Neural cell (in vitro differentiated cells): ENCODE data around the gene AGRN. TPM values are rescaled to one million over a fixed set of nuclear protein-coding genes. Genes with fewer than 3 reads are reported as not detected.

ENCODE experiments used
- H2AFZ ChIP-seq: fragments of 200-600, 300-800 bp; sonication (generic), shearing (Covaris generic); 2 replicates; pipeline ENCODE4 v1.6.0; 2014; ENCODE audit warnings: low read depth, mild to moderate bottlenecking, antibody characterized with exemption, low read length, moderate library complexity
- H3F3A ChIP-seq: fragments of 200-600 bp; shearing (Covaris generic); 2 replicates; pipeline ENCODE4 v1.6.1; 2016; ENCODE audit warnings: mild to moderate bottlenecking, moderate library complexity, mixed read lengths, antibody characterized with exemption, low read length; ENCODE audit not compliant: insufficient read depth, poor library complexity, severe bottlenecking
- H3K27ac ChIP-seq: fragments of 200-600, 300-800 bp; sonication (generic), shearing (Covaris generic); 2 replicates; pipeline ENCODE4 v1.5.1; 2014; ENCODE audit warnings: mild to moderate bottlenecking, low read length, moderate library complexity
- H3K27me3 ChIP-seq: fragments of 300-800, 200-600 bp; sonication (generic), shearing (Covaris generic); 2 replicates; pipeline ENCODE4 v1.6.0; 2014; ENCODE audit warnings: mild to moderate bottlenecking, low read depth, low read length, moderate library complexity; ENCODE audit not compliant: insufficient read depth
- H3K36me3 ChIP-seq: fragments of 300-800, 200-600 bp; sonication (generic), shearing (Covaris generic); 2 replicates; pipeline ENCODE4 v1.5.1; 2014; ENCODE audit warnings: mild to moderate bottlenecking, antibody characterized with exemption, low read length, moderate library complexity; ENCODE audit not compliant: insufficient read depth
- H3K4me2 ChIP-seq: fragments of 300-800, 200-600 bp; sonication (generic), shearing (Covaris generic); 2 replicates; pipeline ENCODE4 v1.6.0; 2014; ENCODE audit warnings: mild to moderate bottlenecking, low read length
- H3K4me3 ChIP-seq: fragments of 300-800, 200-600 bp; sonication (generic), shearing (Covaris generic); 2 replicates; pipeline ENCODE4 v1.5.1; 2014; ENCODE audit warnings: mild to moderate bottlenecking, low read length, moderate library complexity
- H3K79me2 ChIP-seq: fragments of 200-600 bp; shearing (Covaris generic); replicated peaks from 2 replicates; pipeline ENCODE4 v1.6.0; 2014; ENCODE audit warnings: mild to moderate bottlenecking, low read length, moderate library complexity; ENCODE audit not compliant: insufficient read depth
- H3K9ac ChIP-seq: fragments of 300-800, 200-600 bp; sonication (generic), shearing (Covaris generic); 2 replicates; pipeline ENCODE4 v1.6.1; 2016; ENCODE audit warnings: mild to moderate bottlenecking, low read length, mixed read lengths
- H3K9me2 ChIP-seq: fragments of 200-600 bp; shearing (Covaris generic); 2 replicates; pipeline ENCODE4 v1.6.1; 2016; ENCODE audit warnings: mild to moderate bottlenecking, low read length, mixed read lengths; ENCODE audit not compliant: insufficient read depth
- H3K9me3 ChIP-seq: fragments of 200-600, 300-800 bp; sonication (generic), shearing (Covaris generic); 2 replicates; pipeline ENCODE4 v1.6.1; 2016; ENCODE audit warnings: mild to moderate bottlenecking, mixed run types, low read length, moderate library complexity, mixed read lengths
- H4K20me1 ChIP-seq: fragments of 200-600 bp; shearing (Covaris generic); 2 replicates; pipeline ENCODE4 v1.6.1; 2016; ENCODE audit warnings: mild to moderate bottlenecking, mixed run types; ENCODE audit not compliant: insufficient read depth
- EP300 ChIP-seq: fragments of 450-650 bp; conservative IDR thresholded peaks from 2 replicates; pipeline ENCODE4 v1.6.1; 2014; ENCODE audit warnings: antibody characterized with exemption, mild to moderate bottlenecking, moderate library complexity; ENCODE audit not compliant: poor library complexity, severe bottlenecking
- EZH2 ChIP-seq: fragments of 200-600, 300-800 bp; shearing (Covaris generic), sonication (generic); IDR thresholded peaks from 2 replicates; pipeline ENCODE4 v1.6.1; 2014; ENCODE audit warnings: antibody characterized with exemption, low read length, borderline replicate concordance, mild to moderate bottlenecking; ENCODE audit not compliant: insufficient read depth, poor library complexity, severe bottlenecking
- MXI1 ChIP-seq: fragments of 450-650 bp; conservative IDR thresholded peaks from 2 replicates; pipeline ENCODE4 v1.6.1; 2014; ENCODE audit warnings: antibody characterized with exemption, mild to moderate bottlenecking; ENCODE audit not compliant: poor library complexity, severe bottlenecking
- POLR2AphosphoS5 ChIP-seq: IDR thresholded peaks from 2 replicates; pipeline ENCODE4 v1.6.1; 2012
- RAD21 ChIP-seq: fragments of 450-650 bp; conservative IDR thresholded peaks from 2 replicates; pipeline ENCODE4 v1.6.1; 2014; ENCODE audit warnings: antibody characterized with exemption, mild to moderate bottlenecking, moderate library complexity
- SMC3 ChIP-seq: fragments of 450-650 bp; conservative IDR thresholded peaks from 2 replicates; pipeline ENCODE4 v1.6.1; 2014; ENCODE audit warnings: antibody characterized with exemption, mild to moderate bottlenecking, moderate library complexity; ENCODE audit not compliant: poor library complexity
- TAF1 ChIP-seq: IDR thresholded peaks from 2 replicates; pipeline ENCODE4 v1.6.1; 2012; ENCODE audit warnings: low read depth
- polyA plus RNA-seq: library from polyadenylated mRNA; depleted of rRNA; stranded (reverse); fragments of >200 nt; gene quantifications from 2 replicates; pipeline ENCODE4 v1.2.3, GENCODE V29; 2014
- TF ChIP-seq, protein P1 (sequence below): fragments of 450-650 bp; IDR thresholded peaks from 2 replicates; pipeline ENCODE4 v1.5.1; 2014; ENCODE audit warnings: antibody characterized with exemption, mild to moderate bottlenecking, moderate library complexity; ENCODE audit not compliant: poor library complexity, severe bottlenecking
- TF ChIP-seq, protein P2 (sequence below): IDR thresholded peaks from 2 replicates; pipeline ENCODE4 v1.6.1; 2012; ENCODE audit warnings: borderline replicate concordance

Gene AGRN
- polyA plus RNA-seq, 1 donor from 2014 or later = 104 TPM

DNA sequence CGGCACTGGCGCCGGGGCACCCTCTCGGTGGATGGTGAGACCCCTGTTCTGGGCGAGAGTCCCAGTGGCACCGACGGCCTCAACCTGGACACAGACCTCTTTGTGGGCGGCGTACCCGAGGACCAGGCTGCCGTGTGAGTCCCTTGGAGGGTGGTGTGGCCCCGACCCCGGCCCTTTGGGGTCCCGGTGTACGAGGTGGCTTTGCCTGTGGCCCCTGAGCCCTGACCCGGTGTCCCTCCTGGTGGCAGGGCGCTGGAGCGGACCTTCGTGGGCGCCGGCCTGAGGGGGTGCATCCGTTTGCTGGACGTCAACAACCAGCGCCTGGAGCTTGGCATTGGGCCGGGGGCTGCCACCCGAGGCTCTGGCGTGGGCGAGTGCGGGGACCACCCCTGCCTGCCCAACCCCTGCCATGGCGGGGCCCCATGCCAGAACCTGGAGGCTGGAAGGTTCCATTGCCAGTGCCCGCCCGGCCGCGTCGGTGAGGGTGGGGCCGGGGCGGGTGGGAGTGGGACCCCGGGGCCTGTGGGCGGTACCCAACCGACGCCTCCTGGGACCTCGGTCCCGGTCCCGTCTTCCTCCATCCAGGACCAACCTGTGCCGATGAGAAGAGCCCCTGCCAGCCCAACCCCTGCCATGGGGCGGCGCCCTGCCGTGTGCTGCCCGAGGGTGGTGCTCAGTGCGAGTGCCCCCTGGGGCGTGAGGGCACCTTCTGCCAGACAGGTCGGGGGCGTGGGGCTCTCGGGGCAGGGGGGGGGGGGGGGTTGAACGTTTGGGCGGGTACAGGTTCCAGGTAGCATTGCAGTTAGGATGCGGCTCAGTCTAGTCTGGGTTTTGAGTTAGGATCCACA is 29.6 kb downstream of the AGRN start:
- Histone ChIP-seq H3K4me3 (no peak overlapping the region), H2AFZ (no peak overlapping the region), H3K27ac (no peak overlapping the region), H3K79me2 (no peaks in the 10 kb centered on the region), H3K27me3 (no peaks in the 10 kb centered on the region), H3K9me3 (no peaks in the 10 kb centered on the region), H3K9me2 (no peaks in the 10 kb centered on the region), H3K9ac (no peak overlapping the region), H3K36me3 (no peaks in the 10 kb centered on the region), H4K20me1 (no peaks in the 10 kb centered on the region), H3F3A (no peaks in the 10 kb centered on the region), H3K4me2 (no peak overlapping the region)
- TF ChIP-seq POLR2AphosphoS5 (no peak), MXI1 (no peak), RAD21 (no peak), EZH2 (no peak), EP300 (no peak), TAF1 (no peak), SMC3 (no peak)
- TF ChIP-seq, protein P1, sequence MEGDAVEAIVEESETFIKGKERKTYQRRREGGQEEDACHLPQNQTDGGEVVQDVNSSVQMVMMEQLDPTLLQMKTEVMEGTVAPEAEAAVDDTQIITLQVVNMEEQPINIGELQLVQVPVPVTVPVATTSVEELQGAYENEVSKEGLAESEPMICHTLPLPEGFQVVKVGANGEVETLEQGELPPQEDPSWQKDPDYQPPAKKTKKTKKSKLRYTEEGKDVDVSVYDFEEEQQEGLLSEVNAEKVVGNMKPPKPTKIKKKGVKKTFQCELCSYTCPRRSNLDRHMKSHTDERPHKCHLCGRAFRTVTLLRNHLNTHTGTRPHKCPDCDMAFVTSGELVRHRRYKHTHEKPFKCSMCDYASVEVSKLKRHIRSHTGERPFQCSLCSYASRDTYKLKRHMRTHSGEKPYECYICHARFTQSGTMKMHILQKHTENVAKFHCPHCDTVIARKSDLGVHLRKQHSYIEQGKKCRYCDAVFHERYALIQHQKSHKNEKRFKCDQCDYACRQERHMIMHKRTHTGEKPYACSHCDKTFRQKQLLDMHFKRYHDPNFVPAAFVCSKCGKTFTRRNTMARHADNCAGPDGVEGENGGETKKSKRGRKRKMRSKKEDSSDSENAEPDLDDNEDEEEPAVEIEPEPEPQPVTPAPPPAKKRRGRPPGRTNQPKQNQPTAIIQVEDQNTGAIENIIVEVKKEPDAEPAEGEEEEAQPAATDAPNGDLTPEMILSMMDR = no peak
- TF ChIP-seq, protein P2, sequence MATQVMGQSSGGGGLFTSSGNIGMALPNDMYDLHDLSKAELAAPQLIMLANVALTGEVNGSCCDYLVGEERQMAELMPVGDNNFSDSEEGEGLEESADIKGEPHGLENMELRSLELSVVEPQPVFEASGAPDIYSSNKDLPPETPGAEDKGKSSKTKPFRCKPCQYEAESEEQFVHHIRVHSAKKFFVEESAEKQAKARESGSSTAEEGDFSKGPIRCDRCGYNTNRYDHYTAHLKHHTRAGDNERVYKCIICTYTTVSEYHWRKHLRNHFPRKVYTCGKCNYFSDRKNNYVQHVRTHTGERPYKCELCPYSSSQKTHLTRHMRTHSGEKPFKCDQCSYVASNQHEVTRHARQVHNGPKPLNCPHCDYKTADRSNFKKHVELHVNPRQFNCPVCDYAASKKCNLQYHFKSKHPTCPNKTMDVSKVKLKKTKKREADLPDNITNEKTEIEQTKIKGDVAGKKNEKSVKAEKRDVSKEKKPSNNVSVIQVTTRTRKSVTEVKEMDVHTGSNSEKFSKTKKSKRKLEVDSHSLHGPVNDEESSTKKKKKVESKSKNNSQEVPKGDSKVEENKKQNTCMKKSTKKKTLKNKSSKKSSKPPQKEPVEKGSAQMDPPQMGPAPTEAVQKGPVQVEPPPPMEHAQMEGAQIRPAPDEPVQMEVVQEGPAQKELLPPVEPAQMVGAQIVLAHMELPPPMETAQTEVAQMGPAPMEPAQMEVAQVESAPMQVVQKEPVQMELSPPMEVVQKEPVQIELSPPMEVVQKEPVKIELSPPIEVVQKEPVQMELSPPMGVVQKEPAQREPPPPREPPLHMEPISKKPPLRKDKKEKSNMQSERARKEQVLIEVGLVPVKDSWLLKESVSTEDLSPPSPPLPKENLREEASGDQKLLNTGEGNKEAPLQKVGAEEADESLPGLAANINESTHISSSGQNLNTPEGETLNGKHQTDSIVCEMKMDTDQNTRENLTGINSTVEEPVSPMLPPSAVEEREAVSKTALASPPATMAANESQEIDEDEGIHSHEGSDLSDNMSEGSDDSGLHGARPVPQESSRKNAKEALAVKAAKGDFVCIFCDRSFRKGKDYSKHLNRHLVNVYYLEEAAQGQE = no peak

DNA sequence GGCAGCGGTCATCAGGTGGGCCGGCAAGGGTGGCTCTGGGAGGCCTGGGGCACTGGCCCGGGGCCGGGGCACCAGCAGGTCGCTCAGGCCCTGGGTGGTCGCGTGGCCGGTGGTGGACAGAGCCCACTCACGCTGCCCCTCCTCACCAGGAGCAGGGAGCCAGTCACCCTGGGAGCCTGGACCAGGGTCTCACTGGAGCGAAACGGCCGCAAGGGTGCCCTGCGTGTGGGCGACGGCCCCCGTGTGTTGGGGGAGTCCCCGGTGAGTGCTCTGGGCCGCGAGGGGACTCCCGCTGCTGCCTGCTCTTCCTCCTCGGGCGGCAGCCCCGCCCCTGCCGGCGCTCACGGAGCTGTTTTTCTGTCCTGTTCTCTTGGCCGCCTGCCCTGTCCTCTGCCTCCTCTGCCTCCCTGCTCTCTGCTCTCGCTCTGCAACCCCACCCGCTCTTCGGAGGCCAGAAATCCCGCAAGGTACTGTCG is 30.7 kb downstream of the AGRN start:
- Histone ChIP-seq H2AFZ (no peak overlapping the region), H3F3A (no peaks in the 10 kb centered on the region), H3K9me3 (no peaks in the 10 kb centered on the region), H3K27ac (no peak overlapping the region), H3K36me3 (no peaks in the 10 kb centered on the region), H3K4me2 (no peak overlapping the region), H3K79me2 (no peaks in the 10 kb centered on the region), H3K4me3 (no peak overlapping the region), H3K27me3 (no peaks in the 10 kb centered on the region), H3K9me2 (no peaks in the 10 kb centered on the region), H3K9ac (no peak overlapping the region), H4K20me1 (no peaks in the 10 kb centered on the region)
- TF ChIP-seq, protein P1 = no peak
- TF ChIP-seq TAF1 (no peak), SMC3 (no peak), MXI1 (no peak), EZH2 (no peak), POLR2AphosphoS5 (no peak), RAD21 (no peak), EP300 (no peak)
- TF ChIP-seq, protein P2 = no peak
